Bronchial epithelial cell (primary cell): ENCODE measurements around the gene NCLN. TPM values are rescaled to one million over a fixed set of nuclear protein-coding genes. Genes with fewer than 3 reads are reported as not detected.

Experiments
- DNase-seq: peaks from one replicate; pipeline ENCODE4 v3.0.0-alpha.2; 2010; ENCODE audit warnings: low read depth
- FAIRE-seq: peaks from 2 replicates; lab custom pipeline; 2011; peaks lifted over from hg19 to GRCh38; lab: Jason Lieb, UNC
- H3K27me3 ChIP-seq: 2 replicates; pipeline ENCODE4 v1.5.1; 2011; ENCODE audit warnings: low read length; ENCODE audit not compliant: control insufficient read depth, insufficient read depth
- H3K36me3 ChIP-seq: 2 replicates; pipeline ENCODE4 v1.5.1; 2011; ENCODE audit warnings: low read length; ENCODE audit not compliant: control insufficient read depth, insufficient read depth
- H3K4me3 ChIP-seq: 2 replicates; pipeline ENCODE4 v1.5.1; 2011; ENCODE audit warnings: mild to moderate bottlenecking, low read depth, low read length, control low read depth
- total RNA-seq: library from RNA; depleted of rRNA; stranded (reverse); fragments of >200 nt; gene quantifications from 2 replicates; pipeline ENCODE4 v1.2.1, GENCODE V29; 2014
- TF ChIP-seq, protein P1 (sequence below): IDR thresholded peaks from 2 replicates; pipeline ENCODE4 v1.5.1; 2011; ENCODE audit warnings: mild to moderate bottlenecking, moderate library complexity, low read length, control low read depth, inconsistent platforms; ENCODE audit not compliant: insufficient read depth, severe bottlenecking

NCLN gene
- total RNA-seq, 1 donor from 2014 or later: 41.6 TPM

DNA sequence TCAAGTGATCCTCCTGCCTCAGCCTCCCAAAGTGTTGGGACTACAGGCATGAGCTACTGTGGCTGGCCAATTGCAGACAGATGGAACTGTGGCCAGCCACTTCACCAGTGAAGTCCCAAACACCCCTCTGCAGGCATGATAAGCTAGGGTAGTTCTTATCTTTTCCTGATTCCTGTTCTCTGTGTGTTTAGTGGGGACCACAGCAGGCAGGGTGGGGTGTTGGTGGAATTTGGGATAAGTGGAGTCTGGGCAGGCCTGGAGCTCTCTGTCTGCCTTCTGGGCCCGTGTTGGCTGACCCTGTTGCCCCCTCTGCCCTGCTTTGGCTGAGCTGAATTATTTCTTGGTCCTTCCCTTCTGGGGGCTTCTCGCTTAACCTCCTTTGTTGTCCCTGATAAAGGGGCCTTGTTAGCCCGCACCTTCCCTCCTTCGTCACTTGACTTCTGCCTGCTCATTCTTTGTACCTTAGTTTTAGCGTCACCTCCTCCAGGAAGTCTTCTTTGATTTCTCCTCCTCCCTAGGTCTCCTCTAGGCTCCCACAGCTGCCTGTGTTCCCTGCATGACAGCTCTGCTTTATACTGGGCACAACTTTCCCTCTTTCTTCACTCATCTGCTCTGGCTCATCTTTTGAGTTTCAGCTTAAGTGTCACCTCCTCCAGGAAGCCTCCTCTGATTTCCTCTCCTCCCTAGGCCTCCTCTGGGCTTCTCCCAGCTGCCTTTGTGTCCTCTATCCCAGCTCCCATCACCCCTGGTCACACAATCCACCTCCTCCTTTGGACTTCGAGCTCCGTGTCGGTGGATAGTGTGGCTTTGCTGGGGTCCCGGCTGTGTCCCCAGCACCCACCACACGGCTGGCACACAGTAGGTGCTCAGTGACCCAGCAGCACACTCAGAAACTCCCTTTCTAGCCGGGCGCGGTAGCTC, 1.7 kb upstream of the NCLN start:
- peaks cover 1% of the 10 kb centered on the region for H3K36me3 ChIP-seq
- DNase-seq: no peak
- peak; percentile 50 for FAIRE-seq
- no peak overlapping the region for H3K4me3 ChIP-seq
- TF ChIP-seq, protein P1, sequence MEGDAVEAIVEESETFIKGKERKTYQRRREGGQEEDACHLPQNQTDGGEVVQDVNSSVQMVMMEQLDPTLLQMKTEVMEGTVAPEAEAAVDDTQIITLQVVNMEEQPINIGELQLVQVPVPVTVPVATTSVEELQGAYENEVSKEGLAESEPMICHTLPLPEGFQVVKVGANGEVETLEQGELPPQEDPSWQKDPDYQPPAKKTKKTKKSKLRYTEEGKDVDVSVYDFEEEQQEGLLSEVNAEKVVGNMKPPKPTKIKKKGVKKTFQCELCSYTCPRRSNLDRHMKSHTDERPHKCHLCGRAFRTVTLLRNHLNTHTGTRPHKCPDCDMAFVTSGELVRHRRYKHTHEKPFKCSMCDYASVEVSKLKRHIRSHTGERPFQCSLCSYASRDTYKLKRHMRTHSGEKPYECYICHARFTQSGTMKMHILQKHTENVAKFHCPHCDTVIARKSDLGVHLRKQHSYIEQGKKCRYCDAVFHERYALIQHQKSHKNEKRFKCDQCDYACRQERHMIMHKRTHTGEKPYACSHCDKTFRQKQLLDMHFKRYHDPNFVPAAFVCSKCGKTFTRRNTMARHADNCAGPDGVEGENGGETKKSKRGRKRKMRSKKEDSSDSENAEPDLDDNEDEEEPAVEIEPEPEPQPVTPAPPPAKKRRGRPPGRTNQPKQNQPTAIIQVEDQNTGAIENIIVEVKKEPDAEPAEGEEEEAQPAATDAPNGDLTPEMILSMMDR: no peak
- no peaks in the 10 kb centered on the region for H3K27me3 ChIP-seq

DNA sequence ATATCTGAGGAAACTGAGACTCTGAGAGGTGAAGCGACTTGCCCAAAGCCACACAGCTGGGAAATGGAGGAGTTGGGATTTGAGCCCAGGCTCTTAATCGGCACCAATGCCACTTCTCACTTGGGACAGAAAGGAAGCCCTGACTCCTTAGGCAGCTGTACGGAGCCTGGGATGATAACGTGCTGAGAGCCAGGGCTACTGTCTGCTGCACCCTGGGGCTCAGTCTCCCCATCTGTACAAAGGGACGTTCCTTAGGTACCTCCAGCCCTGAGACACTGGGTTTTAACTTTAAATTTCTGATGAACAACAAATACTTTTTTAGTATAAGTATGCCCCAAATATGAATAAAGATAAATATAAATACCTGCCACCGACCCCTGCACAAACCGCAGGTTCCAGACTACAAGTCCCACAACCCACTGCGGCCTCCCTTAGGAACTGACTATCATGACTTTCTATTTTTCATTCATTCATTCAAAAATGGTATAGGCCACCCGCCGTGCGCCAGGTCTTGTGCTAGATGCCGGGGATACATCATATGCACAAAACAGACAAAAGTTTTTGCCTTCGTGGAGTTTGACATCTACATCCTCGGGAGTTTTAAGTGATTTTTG, 776 bp upstream of the NCLN start:
- Histone ChIP-seq H3K27me3 (no peaks in the 10 kb centered on the region), H3K36me3 (peaks cover 2% of the 10 kb centered on the region), H3K4me3 (peak overlapping the region; percentile 98)
- FAIRE-seq (no peak), DNase-seq (no peak)
- TF ChIP-seq, protein P1: no peak

DNA sequence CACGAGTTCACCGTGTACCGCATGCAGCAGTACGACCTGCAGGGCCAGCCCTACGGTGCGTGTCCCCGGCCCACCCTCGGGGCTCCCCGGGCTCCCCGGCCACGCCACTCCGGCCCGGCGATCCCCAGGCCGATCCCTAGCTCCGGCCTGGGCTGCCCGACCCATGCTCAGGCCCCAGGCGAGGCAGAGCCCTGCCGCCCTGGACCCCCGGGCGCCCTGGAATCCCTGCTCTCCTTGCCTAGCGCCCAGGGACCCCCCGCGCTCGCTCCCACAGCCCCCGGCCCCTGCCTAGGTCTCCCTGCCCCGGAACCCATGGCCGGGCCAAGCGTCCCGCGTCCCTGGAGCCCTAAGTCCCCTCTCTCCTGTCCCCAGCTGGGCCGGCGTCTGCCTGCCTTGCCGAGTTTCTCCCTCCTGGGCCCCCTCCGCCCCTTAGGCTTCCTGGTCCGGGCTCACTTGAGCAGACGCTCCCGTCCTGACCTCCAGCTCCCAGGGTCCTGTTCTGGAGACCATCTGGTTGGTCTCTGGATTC, 494 bp downstream of the NCLN start:
- Histone ChIP-seq H3K4me3 (peak overlapping the region; percentile 98), H3K27me3 (no peaks in the 10 kb centered on the region), H3K36me3 (peaks cover 2% of the 10 kb centered on the region)
- DNase-seq (no peak), FAIRE-seq (no peak)
- TF ChIP-seq, protein P1: no peak

DNA sequence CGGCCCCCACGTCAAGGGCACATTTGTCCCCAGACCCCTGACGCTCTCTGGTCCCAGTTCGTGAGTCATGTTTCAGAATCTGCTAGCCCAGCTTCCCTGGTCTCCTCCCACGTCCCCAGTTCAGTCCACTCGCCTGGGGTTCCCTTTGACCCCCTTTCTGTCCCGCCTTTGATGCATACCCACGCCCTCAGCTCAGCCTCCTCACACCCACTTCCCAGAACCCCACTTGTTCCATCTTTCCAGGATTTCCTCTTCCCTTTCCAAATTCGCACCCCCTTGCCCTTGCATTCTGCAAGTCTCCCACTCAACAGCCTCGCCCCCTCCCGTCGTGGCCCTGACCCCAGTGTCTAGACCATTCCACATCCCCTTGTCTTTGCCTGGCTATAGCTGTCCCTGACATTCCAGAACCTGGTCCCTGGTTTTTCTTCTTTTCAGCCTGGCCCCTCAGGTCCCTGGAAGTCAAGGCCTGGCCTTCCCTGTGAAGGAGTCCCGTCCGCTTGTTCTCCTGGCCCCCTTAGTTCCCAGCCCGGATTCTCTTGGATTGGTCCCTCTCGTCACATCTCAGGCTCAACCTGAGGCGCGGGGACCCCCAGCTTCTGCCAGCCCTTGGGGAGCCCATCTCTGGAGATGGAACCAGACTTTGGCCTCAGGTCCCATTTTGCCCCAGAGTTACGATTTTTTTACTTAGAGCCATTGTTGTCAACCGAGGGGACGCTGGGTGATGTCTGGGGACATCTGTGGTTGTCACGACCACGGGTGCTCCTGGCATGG, 1.3 kb downstream of the NCLN start:
- Histone ChIP-seq H3K36me3 (peaks cover 2% of the 10 kb centered on the region), H3K4me3 (peak overlapping the region; percentile 98), H3K27me3 (no peaks in the 10 kb centered on the region)
- TF ChIP-seq, protein P1: no peak
- FAIRE-seq (no peak), DNase-seq (no peak)

DNA sequence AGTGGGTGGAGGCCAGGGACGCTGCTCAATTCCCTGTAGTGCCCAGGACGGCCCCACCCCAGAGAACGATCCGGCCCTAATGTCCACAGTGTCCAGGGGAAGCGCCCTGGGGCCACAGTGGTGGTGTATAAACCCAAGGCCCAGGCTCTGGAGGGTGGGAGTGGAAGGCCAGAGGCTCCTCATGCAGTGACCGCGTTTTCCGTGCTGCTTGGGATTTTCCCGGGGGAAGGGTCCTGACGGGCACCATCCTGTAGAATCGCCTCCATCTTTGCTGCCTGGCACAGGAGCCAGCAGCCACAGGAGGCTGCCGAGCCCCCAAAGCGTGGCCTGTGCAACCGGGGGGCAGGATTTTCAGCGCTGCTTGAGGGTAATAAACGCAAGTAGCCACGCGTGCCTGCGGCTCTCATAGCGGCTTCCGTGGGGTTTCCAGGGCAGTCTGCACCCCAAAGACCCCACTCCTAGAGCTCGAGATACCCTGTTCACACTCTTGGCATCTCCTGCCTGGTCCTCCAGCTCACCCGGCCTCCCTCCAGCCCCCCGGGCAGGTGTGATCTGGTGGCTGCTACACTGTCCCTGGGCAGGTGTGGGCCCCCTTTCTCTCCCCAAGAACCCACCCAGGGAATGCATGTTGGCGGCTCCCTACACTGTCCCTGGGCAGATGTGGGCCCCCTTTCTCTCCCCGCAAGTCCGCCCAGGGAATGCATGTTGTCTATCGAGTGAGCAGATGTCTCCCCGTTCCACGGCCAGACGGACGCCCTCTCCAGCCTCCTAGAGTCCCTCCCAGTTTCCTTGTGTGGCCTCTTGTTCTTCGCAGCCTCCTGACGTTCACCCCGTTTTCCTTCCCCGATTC, 2.2 kb downstream of the NCLN start:
- TF ChIP-seq, protein P1: no peak
- FAIRE-seq (no peak), DNase-seq (no peak)
- Histone ChIP-seq H3K36me3 (peaks cover 2% of the 10 kb centered on the region), H3K4me3 (no peak overlapping the region), H3K27me3 (no peaks in the 10 kb centered on the region)
